ENCODE measurements around the gene SLCO2B1. TPM values are rescaled to one million over a fixed set of nuclear protein-coding genes. Genes with fewer than 3 reads are reported as not detected.
"Not testable (repeated sequence)": the region's sequence is repeated elsewhere in the genome, so short reads cannot be mapped to it uniquely, and the experiment has no call there.

Gene SLCO2B1
- 17.5 TPM for polyA plus RNA-seq (ENCODE audit: insufficient read length)

- DNase-seq, result no peak
Measured at GRCh38 chr11:75150879-75151278, at the start of gene SLCO2B1. Gene SLCO2B1, plus strand, starts transcription at chr11:75151107. Its CDS starts 275 bp downstream, at chr11:75151382.

GRCh38 chr11:75101424-75102128 is 49.3 kb upstream of the SLCO2B1 start:
- no peak for DNase-seq

- no peak for DNase-seq
Measured at GRCh38 chr11:75103380-75104026, 47.4 kb upstream of the SLCO2B1 start.

DNA sequence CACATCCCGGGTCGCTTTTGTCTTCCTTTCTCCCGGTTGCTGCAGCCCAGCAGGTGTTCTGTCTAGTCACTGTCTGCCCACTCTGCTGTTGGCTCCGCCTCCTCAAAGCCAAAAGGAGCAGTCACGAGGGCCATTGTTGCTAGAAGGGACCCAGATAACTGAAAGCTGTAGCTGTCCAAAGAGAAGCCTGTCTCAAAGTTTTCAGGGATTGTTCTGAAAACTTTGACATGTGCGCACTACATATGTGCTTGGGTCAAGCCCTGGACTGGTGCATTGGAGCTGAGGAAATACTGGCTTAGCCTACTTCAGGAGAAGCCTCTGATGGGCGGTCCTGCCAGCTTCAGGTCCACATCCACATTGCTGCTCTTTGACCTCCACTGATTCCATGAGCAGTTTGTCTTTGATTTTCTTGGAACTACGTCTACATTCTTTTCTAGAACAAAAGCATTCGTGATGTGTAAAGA is 45.4 kb upstream of the SLCO2B1 start:
- DNase-seq, result no peak

DNA sequence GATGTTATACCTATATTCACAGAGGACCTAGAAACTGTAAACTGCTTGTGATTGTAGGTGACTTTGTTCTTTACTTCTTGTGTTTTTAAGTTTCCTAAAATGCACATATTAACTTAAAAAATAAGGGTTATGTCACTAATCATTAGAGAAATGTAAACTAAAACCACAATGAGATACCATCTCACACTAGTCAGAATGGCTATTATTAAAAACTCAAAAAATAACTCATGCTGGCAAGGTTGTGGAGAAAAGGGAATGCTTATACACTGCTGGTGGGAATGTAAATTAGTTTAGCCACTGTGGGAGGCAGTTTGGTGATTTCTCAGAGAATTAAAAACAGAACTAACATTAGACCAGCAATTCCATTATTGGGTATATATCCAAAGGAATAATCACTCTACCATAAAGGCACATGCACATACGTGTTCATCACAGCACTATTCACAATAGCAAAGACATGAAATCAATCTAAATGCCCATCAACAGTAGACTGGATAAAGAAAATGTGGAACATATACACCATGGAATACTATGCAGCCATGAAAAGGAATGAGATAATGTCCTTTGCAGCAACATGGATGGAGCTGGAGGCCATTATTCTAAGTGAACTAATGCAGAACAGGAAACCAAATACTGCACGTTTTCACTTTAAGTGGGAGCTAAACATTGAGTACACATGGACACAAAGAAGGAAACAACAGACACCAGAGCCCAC is 44.8 kb upstream of the SLCO2B1 start:
- DNase-seq, result not testable (repeated sequence)

DNA sequence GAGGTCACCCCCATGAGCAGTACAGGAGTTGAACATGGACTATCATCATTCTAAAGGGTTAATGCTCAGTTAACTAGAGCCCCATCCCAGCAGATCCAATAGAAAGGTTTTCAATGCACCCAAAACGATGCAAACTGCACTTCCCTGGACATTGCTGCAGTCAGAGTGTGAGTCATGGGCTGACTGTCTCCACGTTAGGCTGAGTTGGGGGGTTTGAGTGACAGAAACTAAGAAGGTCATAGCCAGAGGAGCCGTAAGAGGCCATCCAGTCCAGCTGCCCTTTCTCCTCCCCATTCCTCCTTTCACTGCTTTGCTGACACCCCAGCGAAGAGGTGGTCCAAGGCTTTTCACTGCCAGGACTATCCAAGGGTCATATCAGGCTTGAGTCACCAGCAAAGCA is 43.7 kb upstream of the SLCO2B1 start:
- DNase-seq, result no peak

GRCh38 chr11:75112200-75112599 is 38.7 kb upstream of the SLCO2B1 start:
- no peak for DNase-seq

DNA sequence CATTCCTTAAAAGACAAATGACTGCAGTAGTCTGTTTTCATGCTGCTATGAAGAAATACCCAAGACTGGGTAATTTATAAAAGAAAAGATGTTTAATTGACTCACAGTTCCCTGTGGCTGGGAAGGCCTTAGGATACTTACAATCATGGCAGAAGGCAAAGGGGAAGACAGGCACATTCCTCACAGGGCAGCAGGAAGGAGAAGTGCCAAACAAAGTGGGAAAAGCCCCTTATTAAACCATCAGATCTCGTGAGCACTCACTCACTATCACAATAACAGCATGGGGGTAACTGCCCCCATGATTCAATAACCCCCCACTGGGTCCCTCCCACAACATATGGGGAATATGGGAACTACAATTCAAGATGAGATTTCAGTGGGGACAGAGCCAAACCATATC is 37.9 kb upstream of the SLCO2B1 start:
- DNase-seq, result no peak

- no peak for DNase-seq
Measured at GRCh38 chr11:75114465-75114864, 36.4 kb upstream of the SLCO2B1 start.

GRCh38 chr11:75118577-75118976 is 32.3 kb upstream of the SLCO2B1 start:
- no peak for DNase-seq

- no peak for DNase-seq
Measured at GRCh38 chr11:75126564-75126963, 24.3 kb upstream of the SLCO2B1 start.

- DNase-seq, result no peak
Measured at GRCh38 chr11:75132080-75132479, 18.8 kb upstream of the SLCO2B1 start.

DNA sequence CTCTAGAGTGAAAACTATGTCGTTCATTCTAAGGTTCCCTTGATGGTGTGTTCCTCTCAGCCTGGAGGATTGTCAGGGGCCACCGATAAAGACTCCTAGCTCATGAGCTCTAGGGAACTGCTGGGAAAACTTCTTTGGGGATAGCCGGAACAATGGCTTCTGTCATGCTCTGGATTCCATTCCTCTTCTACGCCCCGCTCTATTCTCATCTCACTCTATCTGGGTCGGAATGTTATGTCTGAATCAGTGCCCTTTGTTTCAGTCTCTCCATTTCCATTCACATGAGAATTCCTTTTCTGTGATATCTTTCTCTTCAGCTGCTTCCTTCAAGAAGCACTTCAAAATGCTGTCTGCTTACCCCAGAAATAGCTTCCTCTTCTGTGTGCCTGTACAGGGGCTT is 16.9 kb upstream of the SLCO2B1 start:
- no peak for DNase-seq

GRCh38 chr11:75135021-75135650 is 15.8 kb upstream of the SLCO2B1 start:
- no peak for DNase-seq

GRCh38 chr11:75135651-75136050 is 15.3 kb upstream of the SLCO2B1 start:
- DNase-seq, result no peak

DNA sequence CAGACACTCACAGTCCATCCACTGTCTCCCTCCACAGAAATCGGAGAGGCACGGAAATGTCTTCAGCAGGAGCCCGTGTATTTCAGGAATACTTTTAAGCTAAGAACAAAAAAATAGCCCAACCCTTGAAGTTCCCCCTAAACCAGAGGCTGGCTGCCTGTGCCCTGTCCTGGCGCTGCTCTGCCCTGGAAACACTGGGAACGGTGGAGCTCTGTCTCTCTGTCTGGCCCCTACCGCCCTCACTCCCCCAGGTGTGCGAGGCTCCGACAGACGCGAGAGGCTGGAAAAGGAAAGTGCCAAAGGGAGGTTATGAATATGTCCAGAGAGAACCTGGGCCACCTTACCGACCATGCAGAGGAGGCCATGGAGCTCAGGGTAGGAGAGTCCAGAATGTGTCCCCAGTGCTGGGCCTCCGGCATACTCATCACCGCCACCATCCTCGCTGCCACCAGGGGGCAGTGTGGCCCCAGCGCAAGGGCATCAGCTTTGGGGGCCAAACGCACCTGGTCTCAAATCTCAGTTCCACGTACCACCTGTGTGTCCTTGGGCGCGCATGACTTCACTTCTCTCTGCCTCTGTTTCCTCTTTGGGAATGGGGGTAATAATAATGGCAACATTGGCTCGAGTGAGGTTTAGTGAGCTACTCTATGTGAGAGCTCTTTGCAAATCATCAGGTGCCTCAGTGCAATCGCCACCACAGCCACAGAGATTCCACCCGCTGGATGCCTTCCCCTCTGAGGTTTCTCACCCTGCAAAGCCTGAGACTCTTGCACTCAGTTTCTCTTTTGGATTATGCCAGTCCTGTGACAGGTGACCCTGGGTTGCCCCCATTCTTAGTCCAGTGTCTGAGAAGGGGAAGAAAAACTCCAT is 10.4 kb upstream of the SLCO2B1 start:
- no peak for DNase-seq

DNA sequence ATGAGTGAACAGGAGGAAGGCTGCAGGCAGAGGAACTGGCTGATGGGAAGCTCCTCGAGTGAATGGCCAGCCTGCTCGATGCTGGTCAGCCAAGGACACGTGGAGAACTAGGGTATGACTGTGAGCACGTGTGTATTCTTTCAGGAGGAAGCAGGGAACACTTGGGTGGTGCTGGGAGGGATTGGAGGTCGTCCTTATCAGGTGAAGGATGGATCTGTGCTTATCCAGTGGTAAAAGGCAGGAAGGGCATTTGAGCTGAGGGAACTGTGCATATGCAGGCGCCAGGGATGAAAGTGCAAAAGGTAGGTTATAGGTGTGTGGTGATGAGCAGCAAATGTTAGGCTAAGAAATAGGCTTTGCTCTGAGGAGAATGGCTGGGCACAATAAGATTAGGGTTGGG is 9.7 kb upstream of the SLCO2B1 start:
- DNase-seq, result no peak

- peak; percentile 67 for DNase-seq
Measured at GRCh38 chr11:75142714-75143419, 8.0 kb upstream of the SLCO2B1 start.

DNA sequence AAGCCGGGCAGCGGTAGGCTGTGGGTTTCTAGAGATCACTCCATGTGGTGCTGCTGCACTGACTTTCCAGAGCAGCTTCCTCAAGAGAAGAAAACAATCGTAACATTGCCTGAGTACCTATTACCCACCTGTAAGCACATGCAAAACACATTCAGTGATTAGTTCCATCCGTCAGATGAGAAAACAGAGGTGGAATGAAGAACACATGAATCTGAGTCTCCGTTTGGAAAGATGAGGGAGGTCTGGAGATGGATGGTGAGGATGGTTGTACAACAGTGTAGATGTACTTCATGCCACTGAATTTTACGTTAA is 7.5 kb upstream of the SLCO2B1 start:
- no peak for DNase-seq

- DNase-seq, result no peak
Measured at GRCh38 chr11:75144716-75145014, 6.2 kb upstream of the SLCO2B1 start.

GRCh38 chr11:75145196-75145971 is 5.5 kb upstream of the SLCO2B1 start:
- DNase-seq, result no peak

Measured in hindlimb muscle (tissue), 1 donor.